Astrocyte (in vitro differentiated cells and primary cell): ENCODE results near the gene TMEM238. TPM values are rescaled to one million over a fixed set of nuclear protein-coding genes. Genes with fewer than 3 reads are reported as not detected.

Experiments
- DNase-seq: peaks from one replicate; pipeline ENCODE4 v3.0.0-alpha.2; 2010; ENCODE audit warnings: low read depth
- FAIRE-seq: peaks from 2 replicates; lab custom pipeline; 2011; peaks lifted over from hg19 to GRCh38; lab: Jason Lieb, UNC
- H2AFZ ChIP-seq: 2 replicates; pipeline ENCODE4 v1.6.0; 2012; ENCODE audit warnings: low read depth, low read length, inconsistent platforms
- H3K27ac ChIP-seq: 2 replicates; pipeline ENCODE4 v1.5.1; 2011; ENCODE audit warnings: low read depth, low read length, inconsistent platforms
- H3K27me3 ChIP-seq: 2 replicates; pipeline ENCODE4 v1.6.0; 2011; ENCODE audit warnings: low read length, inconsistent platforms; ENCODE audit not compliant: insufficient read depth
- H3K36me3 ChIP-seq: 2 replicates; pipeline ENCODE4 v1.5.1; 2011; ENCODE audit warnings: low read length, inconsistent platforms; ENCODE audit not compliant: insufficient read depth
- H3K4me1 ChIP-seq: 2 replicates; pipeline ENCODE4 v1.5.1; 2011; ENCODE audit warnings: low read length, inconsistent platforms; ENCODE audit not compliant: insufficient read depth
- H3K4me2 ChIP-seq: 2 replicates; pipeline ENCODE4 v1.6.0; 2012; ENCODE audit warnings: low read length, inconsistent platforms
- H3K4me3 ChIP-seq: 2 replicates; pipeline ENCODE4 v1.5.1; 2011; ENCODE audit warnings: low read depth, mild to moderate bottlenecking, low read length, inconsistent platforms; ENCODE audit not compliant: insufficient read depth
- H3K79me2 ChIP-seq: 2 replicates; pipeline ENCODE4 v1.6.0; 2012; ENCODE audit warnings: mild to moderate bottlenecking, low read length, inconsistent platforms; ENCODE audit not compliant: insufficient read depth
- H3K9ac ChIP-seq: 2 replicates; pipeline ENCODE4 v1.6.0; 2012; ENCODE audit warnings: mild to moderate bottlenecking, low read length, inconsistent platforms
- H3K9me3 ChIP-seq: 2 replicates; pipeline ENCODE4 v1.5.1; 2012; ENCODE audit warnings: low read depth, mild to moderate bottlenecking, low read length, inconsistent platforms; ENCODE audit not compliant: insufficient read depth
- H4K20me1 ChIP-seq: 2 replicates; pipeline ENCODE4 v1.6.0; 2012; ENCODE audit warnings: low read length, inconsistent platforms; ENCODE audit not compliant: insufficient read depth
- H3K27ac Mint-ChIP-seq: one replicate; pipeline ENCODE4 v1.8.0; 2021; ENCODE audit warnings: mild to moderate bottlenecking, mixed read lengths; ENCODE audit not compliant: unreplicated experiment
- H3K27me3 Mint-ChIP-seq: one replicate; pipeline ENCODE4 v1.8.0; 2021; ENCODE audit warnings: low read depth, mixed read lengths; ENCODE audit not compliant: unreplicated experiment
- H3K36me3 Mint-ChIP-seq: one replicate; pipeline ENCODE4 v1.8.0; 2021; ENCODE audit warnings: low read depth, mixed read lengths; ENCODE audit not compliant: unreplicated experiment
- H3K4me1 Mint-ChIP-seq: one replicate; pipeline ENCODE4 v1.8.0; 2021; ENCODE audit warnings: low read depth, mixed read lengths; ENCODE audit not compliant: unreplicated experiment
- H3K4me3 Mint-ChIP-seq: one replicate; pipeline ENCODE4 v1.8.0; 2021; ENCODE audit warnings: mild to moderate bottlenecking, moderate library complexity, mixed read lengths; ENCODE audit not compliant: unreplicated experiment
- H3K9me3 Mint-ChIP-seq: one replicate; pipeline ENCODE4 v1.8.0; 2021; ENCODE audit warnings: mild to moderate bottlenecking, mixed read lengths; ENCODE audit not compliant: unreplicated experiment
- CTCF ChIP-seq: IDR thresholded peaks from 2 replicates; pipeline ENCODE4 v1.5.1; 2011; ENCODE audit warnings: low read depth, mild to moderate bottlenecking, inconsistent platforms, low read length, moderate library complexity; ENCODE audit not compliant: insufficient read depth
- EZH2 ChIP-seq: IDR thresholded peaks from 2 replicates; pipeline ENCODE4 v1.6.1; 2012; ENCODE audit warnings: mild to moderate bottlenecking, low read length, inconsistent platforms; ENCODE audit not compliant: insufficient read depth
- total RNA-seq: library from RNA; stranded (reverse); gene quantifications from 2 replicates; pipeline ENCODE4 v1.2.1, GENCODE V29; 2021

TMEM238 gene
- total RNA-seq, 1 donor from 2014 or later = 2.1 TPM

- DNase-seq (no peak), FAIRE-seq (no peak)
- no peaks in the 10 kb centered on the region for H4K20me1 ChIP-seq
- no peak overlapping the region for H3K4me3 Mint-ChIP-seq
- no peak overlapping the region for H3K27ac Mint-ChIP-seq
- H3K27me3 Mint-ChIP-seq = peaks cover 20% of the 10 kb centered on the region
- no peak overlapping the region for H3K27ac ChIP-seq
- H3K4me1 ChIP-seq = no peaks in the 10 kb centered on the region
- no peaks in the 10 kb centered on the region for H3K36me3 ChIP-seq
- H3K4me3 ChIP-seq = no peak overlapping the region
- H3K9ac ChIP-seq = no peak overlapping the region
- H3K9me3 ChIP-seq = peaks cover 11% of the 10 kb centered on the region
- no peaks in the 10 kb centered on the region for H3K4me1 Mint-ChIP-seq
- H3K9me3 Mint-ChIP-seq = peaks cover 3% of the 10 kb centered on the region
- H3K27me3 ChIP-seq = peaks cover 9% of the 10 kb centered on the region
- H3K36me3 Mint-ChIP-seq = no peaks in the 10 kb centered on the region
- no peaks in the 10 kb centered on the region for H3K79me2 ChIP-seq
- H2AFZ ChIP-seq = no peak overlapping the region
- H3K4me2 ChIP-seq = no peak overlapping the region
- no peak for TF ChIP-seq EZH2
- TF ChIP-seq CTCF = no peak
These were observed 48.3 kb upstream of the TMEM238 start for GRCh38 chr19:55432241-55432959.

DNA sequence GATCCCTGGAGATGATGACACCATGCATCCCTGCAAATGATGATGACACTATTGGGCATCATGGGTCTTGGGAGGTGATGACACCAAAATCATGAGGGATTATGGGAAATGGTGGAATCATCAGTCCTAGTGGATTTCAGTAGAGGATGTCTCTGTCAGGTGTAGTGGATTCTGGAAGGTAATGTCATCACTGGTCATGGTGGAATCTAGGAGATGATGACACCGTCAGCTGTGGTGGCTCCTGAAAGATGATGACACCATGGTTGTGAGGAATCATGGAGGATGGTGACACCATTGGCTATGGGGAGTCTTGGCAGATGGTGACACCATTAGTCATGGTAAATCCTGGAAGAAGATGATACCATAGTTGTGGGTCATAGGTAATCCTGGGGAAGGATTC is 47.1 kb upstream of the TMEM238 start:
- Histone ChIP-seq H3K36me3 (no peaks in the 10 kb centered on the region), H4K20me1 (no peaks in the 10 kb centered on the region), H3K4me1 (no peaks in the 10 kb centered on the region), H3K79me2 (no peaks in the 10 kb centered on the region), H3K9me3 (peaks cover 11% of the 10 kb centered on the region), H2AFZ (no peak overlapping the region), H3K4me3 (no peak overlapping the region), H3K9ac (no peak overlapping the region), H3K27ac (no peak overlapping the region), H3K4me2 (no peak overlapping the region), H3K27me3 (peaks cover 9% of the 10 kb centered on the region)
- Mint-ChIP-seq H3K9me3 (peaks cover 3% of the 10 kb centered on the region), H3K27me3 (peaks cover 10% of the 10 kb centered on the region), H3K36me3 (no peaks in the 10 kb centered on the region), H3K27ac (peak overlapping the region; percentile 41), H3K4me3 (no peak overlapping the region), H3K4me1 (no peaks in the 10 kb centered on the region)
- FAIRE-seq = no peak
- no peak for DNase-seq
- no peak for TF ChIP-seq EZH2
- TF ChIP-seq CTCF = no peak

- Mint-ChIP-seq H3K9me3 (no peaks in the 10 kb centered on the region), H3K4me3 (no peak overlapping the region), H3K4me1 (no peaks in the 10 kb centered on the region), H3K27me3 (peaks cover 9% of the 10 kb centered on the region), H3K27ac (no peak overlapping the region), H3K36me3 (no peaks in the 10 kb centered on the region)
- H3K27me3 ChIP-seq = peaks cover 5% of the 10 kb centered on the region
- H3K9me3 ChIP-seq = peaks cover under 1% of the 10 kb centered on the region
- no peak overlapping the region for H3K27ac ChIP-seq
- H3K4me3 ChIP-seq = no peak overlapping the region
- H3K4me1 ChIP-seq = no peaks in the 10 kb centered on the region
- H3K9ac ChIP-seq = no peak overlapping the region
- H3K36me3 ChIP-seq = no peaks in the 10 kb centered on the region
- H2AFZ ChIP-seq = no peak overlapping the region
- no peak for DNase-seq
- no peak for FAIRE-seq
- H3K79me2 ChIP-seq = no peaks in the 10 kb centered on the region
- no peak overlapping the region for H3K4me2 ChIP-seq
- no peak for TF ChIP-seq EZH2
- TF ChIP-seq CTCF = no peak
- H4K20me1 ChIP-seq = no peaks in the 10 kb centered on the region
These were observed 42.0 kb upstream of the TMEM238 start for GRCh38 chr19:55426042-55426441.
